Type B pancreatic cell (in vitro differentiated cells): Measurements from ENCODE around the gene SLC8A2. TPM values are rescaled to one million over a fixed set of nuclear protein-coding genes. Genes with fewer than 3 reads are reported as not detected.

Source experiments
- DNase-seq: peaks from one replicate; pipeline ENCODE4 v3.0.0; 2021; ENCODE audit warnings: mixed read lengths; ENCODE audit not compliant: unreplicated experiment; ENCODE audit errors: extremely low spot score
- H3K27ac Mint-ChIP-seq: 2 replicates; pipeline ENCODE4 v1.8.0; 2021; ENCODE audit warnings: mild to moderate bottlenecking, mixed read lengths
- H3K27me3 Mint-ChIP-seq: 2 replicates; pipeline ENCODE4 v1.8.0; 2021; ENCODE audit warnings: mixed read lengths
- H3K36me3 Mint-ChIP-seq: 2 replicates; pipeline ENCODE4 v1.8.0; 2021; ENCODE audit warnings: mixed read lengths
- H3K4me1 Mint-ChIP-seq: one replicate; pipeline ENCODE4 v1.8.0; 2021; ENCODE audit warnings: mixed read lengths; ENCODE audit not compliant: unreplicated experiment
- H3K4me3 Mint-ChIP-seq: 2 replicates; pipeline ENCODE4 v1.8.0; 2021; ENCODE audit warnings: mild to moderate bottlenecking, mixed read lengths
- H3K9me3 Mint-ChIP-seq: 2 replicates; pipeline ENCODE4 v1.8.0; 2021; ENCODE audit warnings: mixed read lengths
- CTCF ChIP-seq: fragments of 200-600 bp; sonication (generic); conservative IDR thresholded peaks from 2 replicates; pipeline ENCODE4 v1.5.0; 2021; ENCODE audit warnings: antibody characterized with exemption, mild to moderate bottlenecking
- total RNA-seq: library from RNA; stranded (reverse); gene quantifications from 2 replicates; pipeline ENCODE4 v1.2.1, GENCODE V29; 2021; ENCODE audit warnings: low replicate concordance

SLC8A2 gene
- total RNA-seq, 1 donor from 2014 or later = 1.3 TPM

GRCh38 chr19:47445527-47445926 lies 26.2 kb downstream of the SLC8A2 start:
- no peak for TF ChIP-seq CTCF
- peaks cover 92% of the 10 kb centered on the region for H3K27me3 Mint-ChIP-seq
- no peak for DNase-seq
- H3K9me3 Mint-ChIP-seq = no peaks in the 10 kb centered on the region
- H3K4me1 Mint-ChIP-seq = peaks cover 9% of the 10 kb centered on the region
- H3K4me3 Mint-ChIP-seq = peak overlapping the region; percentile 71
- H3K27ac Mint-ChIP-seq = no peak overlapping the region
- H3K36me3 Mint-ChIP-seq = no peaks in the 10 kb centered on the region

- H3K36me3 Mint-ChIP-seq = no peaks in the 10 kb centered on the region
- H3K4me1 Mint-ChIP-seq = peaks cover 9% of the 10 kb centered on the region
- TF ChIP-seq CTCF = no peak
- peaks cover 86% of the 10 kb centered on the region for H3K27me3 Mint-ChIP-seq
- no peaks in the 10 kb centered on the region for H3K9me3 Mint-ChIP-seq
- no peak overlapping the region for H3K27ac Mint-ChIP-seq
- DNase-seq = no peak
- H3K4me3 Mint-ChIP-seq = no peak overlapping the region
These were observed 27.3 kb downstream of the SLC8A2 start for GRCh38 chr19:47444388-47444821.

- peaks cover 82% of the 10 kb centered on the region for H3K27me3 Mint-ChIP-seq
- TF ChIP-seq CTCF = no peak
- no peak overlapping the region for H3K27ac Mint-ChIP-seq
These were observed 28.4 kb downstream of the SLC8A2 start for GRCh38 chr19:47443331-47443730.

GRCh38 chr19:47438793-47439220 lies 32.9 kb downstream of the SLC8A2 start:
- no peaks in the 10 kb centered on the region for H3K9me3 Mint-ChIP-seq
- H3K36me3 Mint-ChIP-seq = no peaks in the 10 kb centered on the region
- peaks cover 5% of the 10 kb centered on the region for H3K4me1 Mint-ChIP-seq
- no peak for DNase-seq
- no peak for TF ChIP-seq CTCF
- H3K27me3 Mint-ChIP-seq = peaks cover 64% of the 10 kb centered on the region
- no peak overlapping the region for H3K27ac Mint-ChIP-seq
- H3K4me3 Mint-ChIP-seq = no peak overlapping the region

More at GRCh38 chr19:47443331-47443730, 28.4 kb downstream of the SLC8A2 start:
- Mint-ChIP-seq H3K9me3 (no peaks in the 10 kb centered on the region), H3K4me3 (no peak overlapping the region), H3K4me1 (peaks cover 9% of the 10 kb centered on the region), H3K36me3 (no peaks in the 10 kb centered on the region)
- DNase-seq = no peak

- Mint-ChIP-seq H3K27ac (no peak overlapping the region), H3K27me3 (peaks cover 64% of the 10 kb centered on the region), H3K4me1 (peaks cover 5% of the 10 kb centered on the region), H3K36me3 (no peaks in the 10 kb centered on the region), H3K9me3 (no peaks in the 10 kb centered on the region), H3K4me3 (no peak overlapping the region)
- no peak for DNase-seq
- TF ChIP-seq CTCF = no peak
These were observed 34.2 kb downstream of the SLC8A2 start for GRCh38 chr19:47437500-47437899.
